ENCODE results near the gene PDE8A.
A peak's percentile ranks its signal among the peaks of the same experiment; 100 is the strongest.
"Not testable (repeated sequence)": the region's sequence is repeated elsewhere in the genome, so short reads cannot be mapped to it uniquely, and the experiment has no call there.

PDE8A gene

DNA sequence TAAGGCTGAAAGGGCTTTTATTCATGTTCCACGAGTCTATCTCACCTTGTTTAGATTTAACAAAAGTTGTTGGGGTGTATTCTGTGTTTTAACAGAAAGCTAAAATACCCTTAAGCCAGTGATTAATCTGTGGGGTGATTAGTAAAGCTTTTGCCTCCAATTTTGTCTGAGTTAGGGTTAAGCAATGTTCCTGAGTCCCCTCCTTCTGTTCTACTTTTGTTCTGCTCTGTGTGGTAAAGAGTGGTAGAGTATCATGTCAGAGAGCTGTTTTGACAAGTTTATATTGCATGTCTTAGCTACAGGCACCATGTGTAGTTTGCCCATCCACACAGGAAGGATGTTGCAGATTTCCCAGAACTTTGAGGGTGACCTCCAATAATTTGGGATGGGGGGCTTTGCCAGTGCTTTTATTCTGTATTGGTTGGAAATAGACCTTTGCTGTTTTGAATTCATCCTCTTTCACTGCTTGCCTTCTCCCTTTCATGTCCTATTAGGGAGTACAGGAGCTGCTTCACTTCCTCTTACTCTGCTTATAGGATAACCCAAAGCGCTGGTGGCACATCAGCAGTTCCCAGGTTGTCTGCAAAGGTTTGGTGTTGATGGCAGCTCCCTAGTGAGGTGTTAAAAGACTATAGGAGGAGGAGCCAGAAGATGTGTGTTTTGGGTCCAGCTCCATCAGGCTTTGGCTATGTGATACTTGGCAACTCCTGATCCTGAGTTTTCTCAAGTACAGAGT is 7.4 kb downstream of the PDE8A start:
- DNase-seq (ENCODE audit: low read depth): no peak

DNA sequence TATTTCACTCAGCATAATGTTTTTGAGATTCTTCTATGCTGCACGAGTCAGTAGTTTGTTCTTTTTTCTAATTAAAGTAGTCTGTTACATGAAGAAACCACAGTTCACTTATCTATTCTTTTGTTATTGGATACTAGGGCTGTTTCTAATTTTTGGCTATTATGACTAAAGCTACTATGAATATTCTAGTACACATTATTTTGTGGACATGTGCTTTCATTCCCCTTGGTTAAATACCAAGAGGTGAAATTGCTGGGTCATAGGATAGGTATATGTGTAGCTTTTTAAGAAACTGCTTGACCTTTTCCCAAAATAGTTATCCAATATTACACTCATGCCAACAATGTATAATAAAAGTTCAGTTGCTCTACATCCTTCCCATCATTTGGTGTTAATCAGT is 8.9 kb downstream of the PDE8A start:
- DNase-seq (ENCODE audit: low read depth): no peak

- DNase-seq (ENCODE audit: low read depth): no peak
Measured at GRCh38 chr15:84991014-84991712, 9.5 kb downstream of the PDE8A start.

GRCh38 chr15:84992157-84992944 is 10.7 kb downstream of the PDE8A start:
- DNase-seq (ENCODE audit: low read depth): peak; percentile 37

DNA sequence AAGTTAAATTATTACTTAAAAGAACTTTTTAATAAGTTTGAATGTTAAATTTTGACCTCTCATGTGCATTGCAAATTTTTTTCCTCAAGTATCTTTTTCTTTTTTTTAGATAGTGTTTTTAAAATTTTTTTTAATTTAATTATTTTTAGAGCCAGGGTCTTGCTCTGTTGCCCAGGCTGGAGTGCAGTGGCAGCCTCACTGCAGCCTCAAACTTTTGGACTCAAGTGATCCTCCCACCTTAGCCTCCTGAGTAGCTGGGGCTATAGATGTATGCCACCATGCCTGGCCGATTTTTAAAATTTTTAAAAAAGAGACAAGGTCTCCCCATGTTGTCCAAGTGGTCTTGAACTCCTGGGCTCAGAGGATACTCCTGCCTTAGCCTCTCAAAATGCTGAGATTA is 14.4 kb downstream of the PDE8A start:
- DNase-seq (ENCODE audit: low read depth): no peak

- DNase-seq (ENCODE audit: low read depth): not testable (repeated sequence)
Measured at GRCh38 chr15:84996714-84997113, 15.1 kb downstream of the PDE8A start.

GRCh38 chr15:84997214-84997613 is 15.6 kb downstream of the PDE8A start:
- not testable (repeated sequence) for DNase-seq (ENCODE audit: low read depth)

GRCh38 chr15:85000189-85000864 is 18.7 kb downstream of the PDE8A start:
- DNase-seq (ENCODE audit: low read depth): no peak

DNA sequence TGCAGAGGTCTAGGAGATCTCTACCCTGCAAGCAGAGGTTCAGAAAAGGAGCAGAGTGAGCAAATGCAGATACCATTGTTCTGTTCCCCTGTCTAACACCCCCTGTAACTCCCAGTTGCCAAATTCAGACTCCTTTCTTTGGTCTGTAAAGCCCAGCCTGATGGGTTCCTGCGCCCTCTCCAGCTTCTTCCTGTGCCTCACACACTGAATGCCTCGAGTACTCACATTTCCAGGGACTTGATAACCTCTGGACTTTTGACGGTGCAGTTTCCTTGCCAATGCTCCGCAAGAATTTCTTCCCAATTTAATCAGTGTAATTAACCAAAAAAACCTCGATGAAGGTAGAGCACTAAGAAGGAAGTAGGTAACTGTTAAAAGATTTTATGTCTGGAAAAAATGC is 19.3 kb downstream of the PDE8A start:
- no peak for DNase-seq (ENCODE audit: low read depth)

DNA sequence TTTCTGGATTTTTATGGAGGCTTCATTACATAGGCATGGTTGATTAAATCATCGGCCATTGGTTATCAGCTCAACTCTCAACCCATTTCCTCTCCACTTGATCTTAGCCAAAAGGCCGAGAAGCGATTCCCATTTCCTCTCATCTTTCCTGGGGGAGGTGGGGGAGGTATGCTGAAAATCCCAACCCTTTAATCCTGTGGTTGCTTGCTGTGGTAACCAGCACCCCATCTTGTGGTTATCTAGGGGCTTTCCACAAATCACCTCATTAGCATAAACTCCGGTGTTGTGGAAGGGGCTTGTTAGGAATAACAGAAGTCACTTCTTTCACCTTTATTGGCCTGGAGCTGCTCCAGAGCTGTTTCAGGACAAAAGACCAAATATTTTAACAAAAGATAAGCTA is 20.9 kb downstream of the PDE8A start:
- DNase-seq (ENCODE audit: low read depth): no peak

DNA sequence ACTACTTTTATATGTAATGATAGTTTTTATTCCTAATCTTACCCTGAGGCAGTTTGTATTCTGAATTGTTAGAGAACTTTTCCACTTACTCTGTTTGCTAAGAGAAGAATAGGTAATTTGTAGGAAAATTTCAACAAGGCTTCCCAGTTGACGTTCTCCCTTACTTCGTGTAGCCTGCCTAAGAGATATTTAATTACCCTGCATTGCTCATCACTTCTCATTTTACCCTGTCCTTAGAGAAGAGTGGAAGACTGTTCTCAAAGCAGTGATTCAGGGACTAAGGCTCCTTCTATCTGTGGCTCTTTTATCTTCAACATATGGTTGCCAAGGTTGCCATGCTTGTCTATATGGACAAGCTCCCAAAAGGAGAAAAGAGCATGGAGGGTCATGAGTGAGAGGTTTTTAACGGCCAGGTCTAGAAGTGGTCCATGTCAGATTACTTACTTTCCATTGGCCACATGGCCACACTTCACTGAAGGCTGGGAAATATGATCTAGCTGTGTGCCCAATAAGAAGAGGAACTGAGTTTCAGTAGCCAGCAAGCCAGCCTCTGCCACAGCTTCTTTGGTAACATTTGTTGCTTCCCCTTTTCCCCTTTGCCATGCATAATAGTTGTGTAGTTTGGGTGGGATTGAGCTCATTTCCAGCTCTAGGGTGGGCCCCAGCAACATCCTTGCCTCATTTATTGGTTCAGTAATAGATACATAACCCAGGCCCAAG is 22.1 kb downstream of the PDE8A start:
- DNase-seq (ENCODE audit: low read depth): no peak

DNA sequence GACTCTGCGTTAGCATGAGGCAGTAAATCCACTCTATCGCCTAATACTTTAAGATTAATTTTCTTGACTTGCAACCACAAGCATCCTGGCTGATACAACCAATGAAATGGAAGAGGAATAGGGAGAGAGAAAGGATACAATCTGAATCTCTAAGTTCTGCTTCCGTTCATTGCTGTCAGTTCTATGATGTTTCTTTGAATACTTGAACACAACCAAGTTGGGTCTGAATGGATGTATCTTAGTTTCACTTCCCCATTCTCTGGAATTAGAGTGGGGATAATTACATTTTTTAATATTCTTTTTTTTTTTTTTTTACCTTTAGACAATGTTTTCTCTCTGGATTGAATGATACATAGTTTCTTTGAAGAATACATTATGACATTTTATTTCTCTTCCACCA is 22.9 kb downstream of the PDE8A start:
- DNase-seq (ENCODE audit: low read depth): no peak

DNA sequence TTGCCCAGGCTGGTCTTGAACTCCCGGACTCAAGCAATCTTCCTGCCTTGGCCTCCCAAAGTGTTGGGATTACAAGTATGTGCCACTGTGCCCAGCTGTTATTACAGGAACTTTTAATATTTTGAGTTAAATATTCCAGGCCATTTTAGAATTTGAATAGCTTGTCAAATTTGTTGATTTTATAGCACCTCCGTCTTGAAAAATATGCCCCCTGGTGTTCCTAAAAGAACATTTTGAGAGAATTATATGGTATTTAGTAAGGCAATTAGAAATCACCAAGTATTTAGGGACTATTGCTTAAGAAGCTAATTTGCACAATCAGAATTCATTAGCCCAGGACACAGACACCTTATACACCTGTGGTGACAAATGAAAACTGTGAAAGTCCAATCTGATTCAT is 23.7 kb downstream of the PDE8A start:
- no peak for DNase-seq (ENCODE audit: low read depth)

GRCh38 chr15:85005746-85006145 is 24.1 kb downstream of the PDE8A start:
- no peak for DNase-seq (ENCODE audit: low read depth)

GRCh38 chr15:85006201-85006600 is 24.5 kb downstream of the PDE8A start:
- no peak for DNase-seq (ENCODE audit: low read depth)

- no peak for DNase-seq (ENCODE audit: low read depth)
Measured at GRCh38 chr15:85006655-85007054, 25.0 kb downstream of the PDE8A start.

- DNase-seq (ENCODE audit: low read depth): no peak
Measured at GRCh38 chr15:85007137-85007536, 25.5 kb downstream of the PDE8A start.

DNA sequence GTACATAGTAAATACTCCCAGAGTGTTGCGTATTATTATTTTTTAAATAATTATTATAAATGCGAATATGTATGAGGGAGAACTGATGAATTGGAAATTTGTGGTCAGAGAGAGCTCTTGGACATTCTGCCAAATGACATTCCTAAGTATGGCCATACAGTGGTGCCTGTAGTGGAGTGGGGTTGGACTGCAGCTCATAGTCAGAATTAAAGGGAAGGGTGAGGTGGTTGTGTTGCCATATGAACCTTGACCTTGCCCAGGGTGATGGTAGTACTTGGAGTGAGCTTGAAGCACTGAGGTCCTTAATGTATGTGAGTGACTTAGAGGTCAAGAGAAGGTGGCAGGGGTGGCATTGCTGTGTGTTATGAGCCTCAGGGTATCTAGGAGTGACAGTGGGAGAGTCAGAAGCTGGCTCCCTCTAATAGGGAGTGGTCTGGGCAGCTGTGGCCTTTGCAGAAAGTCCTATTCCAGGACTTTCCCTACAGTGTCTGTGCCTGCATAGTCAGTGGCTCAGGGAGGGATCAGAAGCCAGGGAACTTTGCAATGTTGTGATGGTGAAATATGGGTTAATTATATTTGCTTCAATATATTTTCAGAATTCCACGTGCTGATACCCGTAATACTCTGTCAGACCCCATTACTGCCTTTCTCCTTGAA is 26.2 kb downstream of the PDE8A start:
- no peak for DNase-seq (ENCODE audit: low read depth)

DNA sequence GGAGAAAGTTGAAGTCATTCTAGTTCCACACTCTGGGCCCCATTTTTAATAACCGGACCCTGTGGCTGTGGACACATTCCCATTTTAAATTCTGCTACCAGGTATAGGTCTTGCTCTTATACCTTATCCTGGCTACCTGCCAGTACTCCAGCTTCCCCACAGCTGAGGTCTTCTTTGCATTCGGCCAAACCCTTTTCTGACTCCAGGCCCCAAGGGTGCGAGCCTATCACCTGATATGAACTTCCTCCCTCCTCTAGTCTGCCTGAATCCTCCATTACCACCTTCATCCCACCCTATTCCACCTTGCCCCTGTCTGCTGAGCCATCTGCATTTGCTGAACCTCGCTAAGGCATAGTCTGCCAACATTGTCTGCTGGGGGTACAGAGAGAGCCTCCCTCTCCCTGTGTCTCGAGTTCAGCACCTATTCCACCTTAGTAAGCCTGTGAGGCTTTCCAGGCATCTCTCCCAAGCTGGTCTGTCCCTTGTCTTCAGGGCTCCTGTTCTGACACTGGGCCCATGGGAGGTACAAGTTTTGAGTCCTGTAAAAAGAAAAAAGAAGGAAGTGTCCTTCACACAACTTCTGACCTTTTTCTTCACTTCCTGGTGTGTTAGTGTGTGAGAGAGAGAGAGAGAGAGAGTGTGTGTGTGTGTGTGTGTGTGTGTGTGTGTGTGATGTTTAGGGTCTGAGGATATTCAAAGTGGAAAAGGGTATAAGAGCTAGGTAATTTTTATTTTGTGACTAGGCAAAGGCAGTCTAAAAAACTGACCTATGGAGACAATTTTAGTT is 27.0 kb downstream of the PDE8A start:
- no peak for DNase-seq (ENCODE audit: low read depth)

- DNase-seq (ENCODE audit: low read depth): no peak
Measured at GRCh38 chr15:85009435-85009834, 27.8 kb downstream of the PDE8A start.

- no peak for DNase-seq (ENCODE audit: low read depth)
Measured at GRCh38 chr15:85010071-85010385, 28.4 kb downstream of the PDE8A start.
